Body of pancreas (tissue), 4 donors: ENCODE results near the gene KCTD12. TPM values are rescaled to one million over a fixed set of nuclear protein-coding genes. Genes with fewer than 3 reads are reported as not detected.

Experiments
- ATAC-seq: fragments of 150-250 bp; one replicate; pipeline ENCODE4 v1.9.1; 2016
- DNase-seq, 4 donors: peaks; one replicate each; pipeline ENCODE4 v3.0.0-alpha.2; 2019
- H3K27ac ChIP-seq, 4 donors: fragments of 200-600 bp; sonication (generic); 1 replicate in 3 of 4; 2 replicates in 1 of 4; pipeline versions ENCODE4 v1.5.1 to v1.6.1; 2016 to 2019; ENCODE audit warnings: mild to moderate bottlenecking in 1 of 4, mixed read lengths in 1 of 4, moderate library complexity in 1 of 4
- H3K27me3 ChIP-seq, 2 donors: fragments of 200-600 bp; sonication (generic); one replicate each; pipeline ENCODE4 v1.6.0; 2016; ENCODE audit warnings: mild to moderate bottlenecking in 1 of 2
- H3K36me3 ChIP-seq, 2 donors: fragments of 200-600 bp; sonication (generic); replicated peaks in 1 of 2; 2 replicates each; pipeline ENCODE4 v1.5.1; 2016; ENCODE audit warnings: low read depth in 2 of 2; ENCODE audit not compliant: insufficient read depth in 1 of 2
- H3K4me1 ChIP-seq: fragments of 200-600 bp; sonication (generic); one replicate; pipeline ENCODE4 v1.6.0; 2016
- H3K4me3 ChIP-seq, 2 donors: fragments of 200-600 bp; sonication (generic); 1 replicate in 1 of 2; 2 replicates in 1 of 2; pipeline ENCODE4 v1.5.1; 2016 to 2019
- H3K9me3 ChIP-seq, 3 donors: fragments of 200-600 bp; sonication (generic); 1 replicate in 2 of 3; 2 replicates in 1 of 3; pipeline ENCODE4 v1.5.1; 2016
- POLR2A ChIP-seq, 3 donors: fragments of 450-650 bp; IDR thresholded peaks; one replicate each; pipeline ENCODE4 v1.6.1; 2016; ENCODE audit warnings: antibody characterized with exemption in 3 of 3, mild to moderate bottlenecking in 2 of 3
- WGBS, 2 donors: methylation state at CpG; one replicate each; pipeline ENCODE4 v1.1.5; 2017; 5-methylcytosine and 5-hydroxymethylcytosine counted together
- intact Hi-C: fragments of 100-400 bp; cut with DNase I; formaldehyde crosslinking; loops from one replicate; pipeline ENCODE4 v1.15.1; 2023
- total RNA-seq, 2 donors: library from RNA; depleted of rRNA; stranded (reverse); fragments of >200 nt; gene quantifications; one replicate each; pipeline ENCODE4 v1.1.0, GENCODE V29; 2016
- TF ChIP-seq, protein P1 (sequence below), 7 experiments: fragments of 450-650 bp in 4 of 7; fragments of 200-600 bp in 3 of 7; sonication (generic) in 3 of 7; IDR thresholded peaks; one replicate each; pipeline ENCODE4 v1.5.1; 2016 to 2019; ENCODE audit warnings: antibody characterized with exemption in 7 of 7

Gene KCTD12
- total RNA-seq, 2 donors from 2014 or later = 14.2 to 27.5 TPM

DNA sequence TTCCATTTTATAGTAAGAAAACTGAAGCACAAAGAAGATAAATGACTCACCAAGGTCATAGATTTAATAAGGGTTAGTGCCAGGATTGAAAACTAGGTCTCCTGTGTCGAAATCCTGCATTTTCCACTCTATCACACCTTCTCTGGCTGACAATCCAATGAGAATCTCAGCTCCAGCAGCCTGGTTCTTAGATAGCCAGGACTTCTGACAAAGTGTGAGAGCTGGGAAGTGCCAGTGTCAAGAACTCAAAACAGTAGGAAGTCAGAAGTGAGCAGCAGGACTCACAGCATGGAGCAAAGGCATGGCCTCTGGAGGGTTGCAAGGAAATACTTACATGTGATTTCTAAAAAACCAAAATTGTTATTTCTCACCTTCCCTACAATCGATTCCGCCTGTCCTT lies 24.3 kb downstream of the KCTD12 start:
- TF ChIP-seq, protein P1, sequence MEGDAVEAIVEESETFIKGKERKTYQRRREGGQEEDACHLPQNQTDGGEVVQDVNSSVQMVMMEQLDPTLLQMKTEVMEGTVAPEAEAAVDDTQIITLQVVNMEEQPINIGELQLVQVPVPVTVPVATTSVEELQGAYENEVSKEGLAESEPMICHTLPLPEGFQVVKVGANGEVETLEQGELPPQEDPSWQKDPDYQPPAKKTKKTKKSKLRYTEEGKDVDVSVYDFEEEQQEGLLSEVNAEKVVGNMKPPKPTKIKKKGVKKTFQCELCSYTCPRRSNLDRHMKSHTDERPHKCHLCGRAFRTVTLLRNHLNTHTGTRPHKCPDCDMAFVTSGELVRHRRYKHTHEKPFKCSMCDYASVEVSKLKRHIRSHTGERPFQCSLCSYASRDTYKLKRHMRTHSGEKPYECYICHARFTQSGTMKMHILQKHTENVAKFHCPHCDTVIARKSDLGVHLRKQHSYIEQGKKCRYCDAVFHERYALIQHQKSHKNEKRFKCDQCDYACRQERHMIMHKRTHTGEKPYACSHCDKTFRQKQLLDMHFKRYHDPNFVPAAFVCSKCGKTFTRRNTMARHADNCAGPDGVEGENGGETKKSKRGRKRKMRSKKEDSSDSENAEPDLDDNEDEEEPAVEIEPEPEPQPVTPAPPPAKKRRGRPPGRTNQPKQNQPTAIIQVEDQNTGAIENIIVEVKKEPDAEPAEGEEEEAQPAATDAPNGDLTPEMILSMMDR (IDR thresholded peaks at IDR 0.05) = no peak
- no peak for TF ChIP-seq POLR2A (IDR thresholded peaks at IDR 0.05)
- Histone ChIP-seq H3K36me3 (no peaks in the 10 kb centered on the region), H3K9me3 (no peaks in the 10 kb centered on the region), H3K27ac (no peak overlapping the region), H3K4me3 (no peak overlapping the region), H3K4me1 (no peaks in the 10 kb centered on the region), H3K27me3 (no peaks in the 10 kb centered on the region)
- DNase-seq = no peak
- no peak for ATAC-seq
- intact Hi-C loops = no loop called here
- WGBS, 2 donors = 50 to 56% methylated on average over 3 of the region's 3 CpGs

DNA sequence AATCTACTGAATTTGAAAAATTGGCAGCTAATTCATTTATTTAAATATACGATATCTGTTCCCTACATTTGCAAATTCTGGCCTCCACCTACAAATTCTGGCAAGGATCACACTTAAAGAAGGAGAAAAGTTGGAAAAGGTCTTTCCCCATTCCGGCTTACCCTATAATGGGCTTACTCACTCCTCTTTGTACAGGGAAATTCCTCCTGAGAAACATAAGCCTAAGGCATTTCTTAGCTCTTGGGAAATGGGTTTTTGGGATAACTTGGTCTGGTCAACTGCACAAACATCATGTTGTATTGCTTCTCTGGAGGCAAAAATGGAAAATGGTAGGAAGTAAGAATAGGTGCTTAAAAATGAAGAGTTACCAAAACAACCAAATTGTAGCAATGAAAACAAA lies 25.5 kb downstream of the KCTD12 start:
- H3K4me3 ChIP-seq = no peak overlapping the region
- ATAC-seq (no peak), DNase-seq (no peak)
- no peaks in the 10 kb centered on the region for H3K4me1 ChIP-seq
- H3K27me3 ChIP-seq = no peaks in the 10 kb centered on the region
- H3K27ac ChIP-seq = no peak overlapping the region
- no peaks in the 10 kb centered on the region for H3K9me3 ChIP-seq
- TF ChIP-seq POLR2A (IDR thresholded peaks at IDR 0.05) = no peak
- TF ChIP-seq, protein P1 (IDR thresholded peaks at IDR 0.05) = no peak
- no peaks in the 10 kb centered on the region for H3K36me3 ChIP-seq
- whole genome bisulfite sequencing, 2 donors = 81 to 88% methylated on average over 2 of the region's 2 CpGs
- intact Hi-C loops = no loop called here

DNA sequence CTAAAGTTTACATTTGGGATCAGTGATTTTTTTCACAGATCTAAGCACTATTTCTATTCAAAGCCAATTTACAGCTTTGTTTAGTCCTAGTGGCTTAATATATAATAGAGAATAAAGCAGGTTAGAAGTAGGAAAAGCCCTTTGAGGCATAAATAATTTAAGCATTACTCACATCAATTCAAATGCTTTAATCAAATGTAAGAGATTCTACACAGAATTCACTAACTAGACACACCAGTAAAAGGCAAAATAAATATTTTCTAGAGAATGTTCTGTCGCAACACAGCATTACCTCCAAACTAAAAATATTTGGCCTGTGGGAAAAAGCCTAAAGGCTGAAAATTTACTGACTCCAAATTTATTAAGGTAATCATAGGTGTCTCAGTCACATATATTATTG lies 31.3 kb downstream of the KCTD12 start:
- H3K36me3 ChIP-seq = no peaks in the 10 kb centered on the region
- no peaks in the 10 kb centered on the region for H3K27me3 ChIP-seq
- ATAC-seq (no peak), DNase-seq (no peak)
- intact Hi-C loops = no loop called here
- TF ChIP-seq, protein P1 (IDR thresholded peaks at IDR 0.05) = no peak
- no peak for TF ChIP-seq POLR2A (IDR thresholded peaks at IDR 0.05)
- no peaks in the 10 kb centered on the region for H3K4me1 ChIP-seq
- H3K9me3 ChIP-seq = no peaks in the 10 kb centered on the region
- H3K27ac ChIP-seq = no peak overlapping the region
- no peak overlapping the region for H3K4me3 ChIP-seq
- 77 to 83% methylated on average over 1 of the region's 1 CpG for WGBS, 2 donors

DNA sequence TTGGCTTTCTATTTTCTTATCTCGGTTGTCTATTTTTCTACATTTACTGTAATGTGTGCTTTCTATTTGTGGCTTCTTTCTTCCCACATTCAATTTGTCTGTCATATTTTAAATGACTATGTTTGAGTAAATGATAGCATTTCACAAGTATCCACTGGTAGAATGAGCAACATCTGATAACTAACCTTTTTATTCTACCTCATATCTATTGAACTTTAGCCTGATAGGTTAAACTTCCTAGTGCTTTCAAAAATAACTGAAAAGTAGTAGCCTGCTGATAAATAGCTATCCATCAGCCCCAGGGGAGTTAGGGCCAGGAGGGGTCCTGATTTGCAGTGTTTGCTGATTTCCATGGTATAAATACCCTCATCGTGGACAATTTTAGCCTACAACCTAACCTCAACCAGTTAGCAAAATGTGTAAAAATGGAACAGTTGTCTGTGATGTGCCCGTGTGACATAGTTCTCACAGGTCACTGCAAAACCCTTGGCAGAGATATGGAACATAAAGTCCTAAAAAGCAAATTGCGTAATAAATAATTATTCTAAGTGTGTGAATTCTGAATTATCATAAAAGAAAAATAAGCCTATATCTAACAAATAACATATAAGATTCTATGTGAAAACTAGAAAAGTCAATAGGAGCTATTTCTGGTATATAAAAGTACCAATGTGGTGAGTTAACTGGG lies 32.1 kb downstream of the KCTD12 start:
- TF ChIP-seq, protein P1 (IDR thresholded peaks at IDR 0.05) = no peak
- TF ChIP-seq POLR2A (IDR thresholded peaks at IDR 0.05) = no peak
- H3K4me1 ChIP-seq = no peaks in the 10 kb centered on the region
- no peaks in the 10 kb centered on the region for H3K9me3 ChIP-seq
- ATAC-seq (no peak), DNase-seq (no peak)
- H3K36me3 ChIP-seq = no peaks in the 10 kb centered on the region
- H3K27ac ChIP-seq = no peak overlapping the region
- H3K27me3 ChIP-seq = no peaks in the 10 kb centered on the region
- WGBS, 2 donors = 73 to 75% methylated on average over 4 of the region's 4 CpGs
- intact Hi-C loops = no loop called here
- no peak overlapping the region for H3K4me3 ChIP-seq

DNA sequence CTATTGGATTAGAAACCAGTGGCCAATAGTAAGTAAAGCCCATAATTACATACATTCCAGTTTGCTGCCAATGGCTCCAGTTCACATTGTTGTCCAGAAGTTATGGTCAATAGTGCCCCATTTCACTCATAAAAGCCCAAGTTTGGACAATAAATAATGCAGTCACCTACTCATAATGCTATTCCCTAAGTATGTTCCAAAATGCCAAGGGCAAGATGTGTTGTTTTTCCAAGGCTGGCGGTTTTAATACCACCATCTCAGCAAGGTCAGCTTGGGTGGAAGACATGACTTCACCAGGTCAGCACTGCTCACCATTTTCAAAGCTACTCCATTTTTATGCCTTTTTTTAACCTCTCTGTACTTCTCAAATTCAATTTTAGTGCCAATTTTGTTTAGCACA lies 32.7 kb downstream of the KCTD12 start:
- Histone ChIP-seq H3K4me1 (no peaks in the 10 kb centered on the region), H3K4me3 (no peak overlapping the region), H3K27me3 (no peaks in the 10 kb centered on the region), H3K36me3 (no peaks in the 10 kb centered on the region), H3K9me3 (no peaks in the 10 kb centered on the region), H3K27ac (no peak overlapping the region)
- no peak for TF ChIP-seq POLR2A (IDR thresholded peaks at IDR 0.05)
- TF ChIP-seq, protein P1 (IDR thresholded peaks at IDR 0.05) = no peak
- ATAC-seq (no peak), DNase-seq (no peak)
- 88 to 89% methylated on average over 1 of the region's 1 CpG for WGBS, 2 donors
- intact Hi-C loops = no loop called here
